Spinal cord (tissue), 10 donors: ENCODE data around the gene INSIG2. TPM values are rescaled to one million over a fixed set of nuclear protein-coding genes. Genes with fewer than 3 reads are reported as not detected.

Experiments used
- DNase-seq, 6 donors: peaks; one replicate each; pipeline versions ENCODE4 v3.0.0 to v3.0.0-alpha.2; 2013 to 2015; ENCODE audit warnings: low spot score in 6 of 6, low read depth in 4 of 6
- H3K27ac ChIP-seq: one replicate; pipeline ENCODE4 v1.5.1; 2013; ENCODE audit warnings: low read depth, low read length, control low read depth
- H3K27me3 ChIP-seq: one replicate; pipeline ENCODE4 v1.6.1; 2013; ENCODE audit warnings: low read length; ENCODE audit not compliant: control insufficient read depth, insufficient read depth
- H3K36me3 ChIP-seq: one replicate; pipeline ENCODE4 v1.6.1; 2013; ENCODE audit warnings: low read length; ENCODE audit not compliant: control insufficient read depth, insufficient read depth
- H3K4me1 ChIP-seq: one replicate; pipeline ENCODE4 v1.6.1; 2013; ENCODE audit warnings: low read length; ENCODE audit not compliant: control insufficient read depth, insufficient read depth
- H3K4me3 ChIP-seq: one replicate; pipeline ENCODE4 v1.5.1; 2013; ENCODE audit warnings: low read depth, low read length, control low read depth
- H3K9me3 ChIP-seq: one replicate; pipeline ENCODE4 v1.6.1; 2013; ENCODE audit warnings: low read length; ENCODE audit not compliant: control insufficient read depth, insufficient read depth
- WGBS: methylation state at CpG from one replicate; pipeline ENCODE4 v1.1.5; 2013; ENCODE audit warnings: missing lambda C conversion rate; ENCODE audit not compliant: insufficient coverage; 5-methylcytosine and 5-hydroxymethylcytosine counted together
- polyA plus RNA-seq, 2 donors: library from polyadenylated mRNA; unstranded; fragments of 120-200 nt; gene quantifications; one replicate each; pipeline ENCODE4 v1.2.1, GENCODE V29; 2013; ENCODE audit not compliant: insufficient read length in 2 of 2
- total RNA-seq, 2 donors: library from RNA; depleted of rRNA in 1 of 2; stranded (reverse); fragments of 120-200 nt in 1 of 2; fragments of >200 nt in 1 of 2; gene quantifications; one replicate each; pipeline versions ENCODE4 v1.2.3 to v1.2.4, GENCODE V29; 2013 to 2014
- donor health status: healthy.

INSIG2 gene
- total and polyA plus RNA-seq, 4 donors: 22.3 to 32.2 (median 29.9) TPM

- 100% methylated on average over 2 of the region's 9 CpGs for WGBS
- Histone ChIP-seq H3K27me3 (no peaks in the 10 kb centered on the region), H3K4me1 (no peaks in the 10 kb centered on the region), H3K9me3 (no peaks in the 10 kb centered on the region), H3K4me3 (no peak overlapping the region), H3K36me3 (no peaks in the 10 kb centered on the region), H3K27ac (no peak overlapping the region)
- DNase-seq: no peak
Measured at GRCh38 chr2:118077636-118078247, 10.5 kb upstream of the INSIG2 start.

GRCh38 chr2:118078734-118079133 is 9.5 kb upstream of the INSIG2 start:
- no peaks in the 10 kb centered on the region for H3K27me3 ChIP-seq
- H3K36me3 ChIP-seq: no peaks in the 10 kb centered on the region
- H3K9me3 ChIP-seq: no peaks in the 10 kb centered on the region
- DNase-seq: no peak
- H3K27ac ChIP-seq: no peak overlapping the region
- WGBS: 81% methylated on average over 3 of the region's 3 CpGs
- no peaks in the 10 kb centered on the region for H3K4me1 ChIP-seq
- no peak overlapping the region for H3K4me3 ChIP-seq

GRCh38 chr2:118084491-118085089 is 3.7 kb upstream of the INSIG2 start:
- DNase-seq: no peak
- Histone ChIP-seq H3K9me3 (no peaks in the 10 kb centered on the region), H3K27ac (no peak overlapping the region), H3K4me1 (no peaks in the 10 kb centered on the region), H3K36me3 (no peaks in the 10 kb centered on the region), H3K27me3 (no peaks in the 10 kb centered on the region), H3K4me3 (no peak overlapping the region)
- no CpG with 5 or more reads among the region's 5 CpGs for WGBS

GRCh38 chr2:118085173-118086023 is 2.9 kb upstream of the INSIG2 start:
- no peak for DNase-seq
- no peak overlapping the region for H3K4me3 ChIP-seq
- WGBS: 100% methylated on average over 1 of the region's 2 CpGs
- H3K36me3 ChIP-seq: no peaks in the 10 kb centered on the region
- no peaks in the 10 kb centered on the region for H3K9me3 ChIP-seq
- no peaks in the 10 kb centered on the region for H3K4me1 ChIP-seq
- no peak overlapping the region for H3K27ac ChIP-seq
- H3K27me3 ChIP-seq: no peaks in the 10 kb centered on the region

- no peak for DNase-seq
- Histone ChIP-seq H3K36me3 (no peaks in the 10 kb centered on the region), H3K27me3 (no peaks in the 10 kb centered on the region), H3K27ac (no peak overlapping the region), H3K4me1 (no peaks in the 10 kb centered on the region), H3K9me3 (no peaks in the 10 kb centered on the region), H3K4me3 (no peak overlapping the region)
- no CpG with 5 or more reads among the region's 3 CpGs for WGBS
Measured at GRCh38 chr2:118086024-118086633, 2.1 kb upstream of the INSIG2 start.

GRCh38 chr2:118089139-118089800 is 999 bp downstream of the INSIG2 start:
- H3K9me3 ChIP-seq: no peaks in the 10 kb centered on the region
- peak overlapping the region; percentile 82 for H3K27ac ChIP-seq
- DNase-seq: peak in 4 of 6 donors; percentile 14 to 41 (median 34)
- no peaks in the 10 kb centered on the region for H3K27me3 ChIP-seq
- H3K36me3 ChIP-seq: no peaks in the 10 kb centered on the region
- peak overlapping the region; percentile 90 for H3K4me3 ChIP-seq
- WGBS: 0% methylated on average over 10 of the region's 11 CpGs
- no peaks in the 10 kb centered on the region for H3K4me1 ChIP-seq

- WGBS: 100% methylated on average over 1 of the region's 5 CpGs
- no peak overlapping the region for H3K4me3 ChIP-seq
Measured at GRCh38 chr2:118090387-118091139, 2.3 kb downstream of the INSIG2 start.

GRCh38 chr2:118091140-118091478 is 2.8 kb downstream of the INSIG2 start:
- 33% methylated on average over 1 of the region's 2 CpGs for WGBS
- H3K4me3 ChIP-seq: no peak overlapping the region
- no peak for DNase-seq
- H3K9me3 ChIP-seq: no peaks in the 10 kb centered on the region
- H3K4me1 ChIP-seq: no peaks in the 10 kb centered on the region
- H3K27ac ChIP-seq: no peak overlapping the region
- H3K36me3 ChIP-seq: no peaks in the 10 kb centered on the region
- H3K27me3 ChIP-seq: no peaks in the 10 kb centered on the region

More at GRCh38 chr2:118090387-118091139, 2.3 kb downstream of the INSIG2 start:
- Histone ChIP-seq H3K9me3 (no peaks in the 10 kb centered on the region), H3K36me3 (no peaks in the 10 kb centered on the region), H3K4me1 (no peaks in the 10 kb centered on the region), H3K27ac (no peak overlapping the region), H3K27me3 (no peaks in the 10 kb centered on the region)
- no peak for DNase-seq

GRCh38 chr2:118091631-118092030 is 3.4 kb downstream of the INSIG2 start:
- Histone ChIP-seq H3K27me3 (no peaks in the 10 kb centered on the region), H3K9me3 (no peaks in the 10 kb centered on the region), H3K4me3 (no peak overlapping the region), H3K27ac (no peak overlapping the region), H3K4me1 (no peaks in the 10 kb centered on the region), H3K36me3 (no peaks in the 10 kb centered on the region)
- no peak for DNase-seq
- WGBS: no CpG with 5 or more reads among the region's 1 CpG
